ENCODE results near the gene KLHL29. TPM values are rescaled to one million over a fixed set of nuclear protein-coding genes. Genes with fewer than 3 reads are reported as not detected.

The KLHL29 gene
- total RNA-seq, 1 donor from 2014 or later, result 0.65 TPM

GRCh38 chr2:23417310-23417709, 32.3 kb downstream of the KLHL29 start:
- intact Hi-C loops (cut with DNase I), result no loop called here
- ATAC-seq (ENCODE audit: poor library complexity) (no peak), DNase-seq (no peak)

- ATAC-seq (ENCODE audit: poor library complexity), result no peak
- no peak for DNase-seq
- intact Hi-C loops (cut with DNase I), result no loop called here
Measured at GRCh38 chr2:23418056-23418455, 33.1 kb downstream of the KLHL29 start.

- DNase-seq (no peak), ATAC-seq (ENCODE audit: poor library complexity) (no peak)
- intact Hi-C loops (cut with DNase I), result no loop called here
Measured at GRCh38 chr2:23418461-23418911, 33.5 kb downstream of the KLHL29 start.

GRCh38 chr2:23419171-23420090, 34.5 kb downstream of the KLHL29 start:
- ATAC-seq (ENCODE audit: poor library complexity) (no peak), DNase-seq (no peak)
- intact Hi-C loops (cut with DNase I), result no loop called here

GRCh38 chr2:23420091-23420839, 35.3 kb downstream of the KLHL29 start:
- ATAC-seq (ENCODE audit: poor library complexity), result no peak

GRCh38 chr2:23420840-23421476, 36.0 kb downstream of the KLHL29 start:
- ATAC-seq (ENCODE audit: poor library complexity), result no peak
- DNase-seq, result no peak
- intact Hi-C loops (cut with DNase I), result no loop called here

More at GRCh38 chr2:23420091-23420839, 35.3 kb downstream of the KLHL29 start:
- DNase-seq, result no peak
- intact Hi-C loops (cut with DNase I), result no loop called here

GRCh38 chr2:23422089-23423061, 37.4 kb downstream of the KLHL29 start:
- no peak for ATAC-seq (ENCODE audit: poor library complexity)

GRCh38 chr2:23423062-23423872, 38.3 kb downstream of the KLHL29 start:
- ATAC-seq (ENCODE audit: poor library complexity) (no peak), DNase-seq (no peak)
- intact Hi-C loops (cut with DNase I), result no loop called here

More at GRCh38 chr2:23422089-23423061, 37.4 kb downstream of the KLHL29 start:
- intact Hi-C loops (cut with DNase I), result no loop called here
- DNase-seq, result no peak

GRCh38 chr2:23423873-23424680, 39.1 kb downstream of the KLHL29 start:
- DNase-seq, result no peak
- intact Hi-C loops (cut with DNase I), result no loop called here
- no peak for ATAC-seq (ENCODE audit: poor library complexity)

GRCh38 chr2:23425338-23425871, 40.4 kb downstream of the KLHL29 start:
- intact Hi-C loops (cut with DNase I), result no loop called here
- DNase-seq, result no peak

GRCh38 chr2:23425885-23426262, 40.9 kb downstream of the KLHL29 start:
- intact Hi-C loops (cut with DNase I), result no loop called here
- peak; percentile 30 for ATAC-seq (ENCODE audit: poor library complexity)
- DNase-seq, result no peak

More at GRCh38 chr2:23425338-23425871, 40.4 kb downstream of the KLHL29 start:
- peak; percentile 24 for ATAC-seq (ENCODE audit: poor library complexity)

- intact Hi-C loops (cut with DNase I), result no loop called here
- peak; percentile 66 for DNase-seq
- peak; percentile 91 for ATAC-seq (ENCODE audit: poor library complexity)
Measured at GRCh38 chr2:23426263-23426905, 41.4 kb downstream of the KLHL29 start.

GRCh38 chr2:23427350-23427749, 42.4 kb downstream of the KLHL29 start:
- ATAC-seq (ENCODE audit: poor library complexity) (no peak), DNase-seq (no peak)
- intact Hi-C loops (cut with DNase I), result no loop called here

- ATAC-seq (ENCODE audit: poor library complexity), result no peak
- intact Hi-C loops (cut with DNase I), result no loop called here
- DNase-seq, result no peak
Measured at GRCh38 chr2:23427976-23428375, 43.0 kb downstream of the KLHL29 start.

- intact Hi-C loops (cut with DNase I), result no loop called here
- DNase-seq (no peak), ATAC-seq (ENCODE audit: poor library complexity) (no peak)
Measured at GRCh38 chr2:23429036-23429435, 44.1 kb downstream of the KLHL29 start.

- DNase-seq, result no peak
- intact Hi-C loops (cut with DNase I), result no loop called here
- ATAC-seq (ENCODE audit: poor library complexity), result no peak
Measured at GRCh38 chr2:23430263-23430662, 45.3 kb downstream of the KLHL29 start.

Data from Right ventricle myocardium superior (tissue), 1 donor.